ENCODE measurements around the gene BAHD1.

Gene BAHD1

GRCh38 chr15:40440743-40441564 is at the start of gene BAHD1:
Gene BAHD1 (plus strand): TSS chr15:40440953. CDS start chr15:40458465, 17,512 bp downstream.
- no peaks in the 10 kb centered on the region for H3K36me3 ChIP-seq (ENCODE audit: control insufficient read depth in 2 of 2, insufficient read depth in 2 of 2, low read length in 2 of 2)
- peaks cover 6% of the 10 kb centered on the region in 2 donors for H3K27me3 ChIP-seq (ENCODE audit: control insufficient read depth in 1 of 2, insufficient read depth in 2 of 2, low read length in 2 of 2)
- peaks cover 40% of the 10 kb centered on the region for H3K4me1 ChIP-seq (ENCODE audit: control insufficient read depth, insufficient read depth, low read length)
- H3K4me3 ChIP-seq (ENCODE audit: low read length in 2 of 2) = peak within 1 kb of the TSS; percentile 72 to 78
- H3K9ac ChIP-seq (ENCODE audit: low read length in 2 of 2) = peak within 1 kb of the TSS; percentile 61 to 69
- peak within 1 kb of the TSS; percentile 18 for H3K27ac ChIP-seq (ENCODE audit: low read length)
- H3K9me3 ChIP-seq (ENCODE audit: control insufficient read depth in 2 of 2, low read length in 2 of 2) = no peaks in the 10 kb centered on the region

GRCh38 chr15:40392986-40393948 is 47.5 kb upstream of the BAHD1 start:
- Histone ChIP-seq H3K27ac (ENCODE audit: low read length) (no peak overlapping the region), H3K36me3 (ENCODE audit: control insufficient read depth in 2 of 2, insufficient read depth in 2 of 2, low read length in 2 of 2) (peaks cover 14 to 15% of the 10 kb centered on the region in 2 donors), H3K27me3 (ENCODE audit: control insufficient read depth in 1 of 2, insufficient read depth in 2 of 2, low read length in 2 of 2) (no peaks in the 10 kb centered on the region), H3K9me3 (ENCODE audit: control insufficient read depth in 2 of 2, low read length in 2 of 2) (no peaks in the 10 kb centered on the region), H3K4me1 (ENCODE audit: control insufficient read depth, insufficient read depth, low read length) (no peaks in the 10 kb centered on the region), H3K4me3 (ENCODE audit: low read length in 2 of 2) (no peak overlapping the region), H3K9ac (ENCODE audit: low read length in 2 of 2) (no peak overlapping the region)

- H3K9me3 ChIP-seq (ENCODE audit: control insufficient read depth in 2 of 2, low read length in 2 of 2) = no peaks in the 10 kb centered on the region
- no peak overlapping the region for H3K27ac ChIP-seq (ENCODE audit: low read length)
- no peaks in the 10 kb centered on the region for H3K4me1 ChIP-seq (ENCODE audit: control insufficient read depth, insufficient read depth, low read length)
- no peak overlapping the region for H3K9ac ChIP-seq (ENCODE audit: low read length in 2 of 2)
- no peak overlapping the region for H3K4me3 ChIP-seq (ENCODE audit: low read length in 2 of 2)
- peaks cover 5 to 6% of the 10 kb centered on the region in 2 donors for H3K36me3 ChIP-seq (ENCODE audit: control insufficient read depth in 2 of 2, insufficient read depth in 2 of 2, low read length in 2 of 2)
- no peaks in the 10 kb centered on the region for H3K27me3 ChIP-seq (ENCODE audit: control insufficient read depth in 1 of 2, insufficient read depth in 2 of 2, low read length in 2 of 2)
Measured at GRCh38 chr15:40397688-40398412, 42.9 kb upstream of the BAHD1 start.

- no peak overlapping the region for H3K27ac ChIP-seq (ENCODE audit: low read length)
Measured at GRCh38 chr15:40398413-40398873, 42.3 kb upstream of the BAHD1 start.

GRCh38 chr15:40399370-40399769 is 41.4 kb upstream of the BAHD1 start:
- H3K4me3 ChIP-seq (ENCODE audit: low read length in 2 of 2) = no peak overlapping the region
- no peaks in the 10 kb centered on the region for H3K4me1 ChIP-seq (ENCODE audit: control insufficient read depth, insufficient read depth, low read length)
- H3K27me3 ChIP-seq (ENCODE audit: control insufficient read depth in 1 of 2, insufficient read depth in 2 of 2, low read length in 2 of 2) = no peaks in the 10 kb centered on the region
- no peak overlapping the region for H3K27ac ChIP-seq (ENCODE audit: low read length)
- H3K36me3 ChIP-seq (ENCODE audit: control insufficient read depth in 2 of 2, insufficient read depth in 2 of 2, low read length in 2 of 2) = no peaks in the 10 kb centered on the region
- no peak overlapping the region for H3K9ac ChIP-seq (ENCODE audit: low read length in 2 of 2)
- H3K9me3 ChIP-seq (ENCODE audit: control insufficient read depth in 2 of 2, low read length in 2 of 2) = no peaks in the 10 kb centered on the region

More at GRCh38 chr15:40398413-40398873, 42.3 kb upstream of the BAHD1 start:
- Histone ChIP-seq H3K9ac (ENCODE audit: low read length in 2 of 2) (no peak overlapping the region), H3K27me3 (ENCODE audit: control insufficient read depth in 1 of 2, insufficient read depth in 2 of 2, low read length in 2 of 2) (no peaks in the 10 kb centered on the region), H3K4me1 (ENCODE audit: control insufficient read depth, insufficient read depth, low read length) (no peaks in the 10 kb centered on the region), H3K4me3 (ENCODE audit: low read length in 2 of 2) (no peak overlapping the region), H3K9me3 (ENCODE audit: control insufficient read depth in 2 of 2, low read length in 2 of 2) (no peaks in the 10 kb centered on the region), H3K36me3 (ENCODE audit: control insufficient read depth in 2 of 2, insufficient read depth in 2 of 2, low read length in 2 of 2) (peaks cover 4 to 5% of the 10 kb centered on the region in 2 donors)

- Histone ChIP-seq H3K4me3 (ENCODE audit: low read length in 2 of 2) (peak within 1 kb of the TSS; percentile 70 to 93), H3K27me3 (ENCODE audit: control insufficient read depth in 1 of 2, insufficient read depth in 2 of 2, low read length in 2 of 2) (no peaks in the 10 kb centered on the region), H3K36me3 (ENCODE audit: control insufficient read depth in 2 of 2, insufficient read depth in 2 of 2, low read length in 2 of 2) (peaks cover 12 to 14% of the 10 kb centered on the region in 2 donors), H3K4me1 (ENCODE audit: control insufficient read depth, insufficient read depth, low read length) (peaks cover 23% of the 10 kb centered on the region), H3K27ac (ENCODE audit: low read length) (peak within 1 kb of the TSS; percentile 46), H3K9ac (ENCODE audit: low read length in 2 of 2) (peak within 1 kb of the TSS; percentile 63 to 86), H3K9me3 (ENCODE audit: control insufficient read depth in 2 of 2, low read length in 2 of 2) (no peaks in the 10 kb centered on the region)
Measured at GRCh38 chr15:40405501-40406381, 35.0 kb upstream of the BAHD1 start, which contains the start of gene IVD. Gene IVD (plus strand): TSS chr15:40405795. CDS start chr15:40405828, 33 bp downstream.

GRCh38 chr15:40407330-40407990 is 33.3 kb upstream of the BAHD1 start:
- peaks cover 26 to 28% of the 10 kb centered on the region in 2 donors for H3K36me3 ChIP-seq (ENCODE audit: control insufficient read depth in 2 of 2, insufficient read depth in 2 of 2, low read length in 2 of 2)
- no peaks in the 10 kb centered on the region for H3K9me3 ChIP-seq (ENCODE audit: control insufficient read depth in 2 of 2, low read length in 2 of 2)
- peak overlapping the region; percentile 7 to 39 for H3K9ac ChIP-seq (ENCODE audit: low read length in 2 of 2)
- peaks cover 23% of the 10 kb centered on the region for H3K4me1 ChIP-seq (ENCODE audit: control insufficient read depth, insufficient read depth, low read length)
- no peak overlapping the region for H3K27ac ChIP-seq (ENCODE audit: low read length)
- H3K27me3 ChIP-seq (ENCODE audit: control insufficient read depth in 1 of 2, insufficient read depth in 2 of 2, low read length in 2 of 2) = no peaks in the 10 kb centered on the region
- H3K4me3 ChIP-seq (ENCODE audit: low read length in 2 of 2) = no peak overlapping the region

GRCh38 chr15:40409366-40409765 is 31.4 kb upstream of the BAHD1 start:
- Histone ChIP-seq H3K9me3 (ENCODE audit: control insufficient read depth in 2 of 2, low read length in 2 of 2) (no peaks in the 10 kb centered on the region), H3K4me3 (ENCODE audit: low read length in 2 of 2) (no peak overlapping the region), H3K4me1 (ENCODE audit: control insufficient read depth, insufficient read depth, low read length) (peaks cover 23% of the 10 kb centered on the region), H3K36me3 (ENCODE audit: control insufficient read depth in 2 of 2, insufficient read depth in 2 of 2, low read length in 2 of 2) (peaks cover 37 to 39% of the 10 kb centered on the region in 2 donors), H3K27ac (ENCODE audit: low read length) (no peak overlapping the region), H3K27me3 (ENCODE audit: control insufficient read depth in 1 of 2, insufficient read depth in 2 of 2, low read length in 2 of 2) (no peaks in the 10 kb centered on the region), H3K9ac (ENCODE audit: low read length in 2 of 2) (no peak overlapping the region)

- Histone ChIP-seq H3K9me3 (ENCODE audit: control insufficient read depth in 2 of 2, low read length in 2 of 2) (no peaks in the 10 kb centered on the region), H3K27ac (ENCODE audit: low read length) (no peak overlapping the region), H3K4me1 (ENCODE audit: control insufficient read depth, insufficient read depth, low read length) (peaks cover 17% of the 10 kb centered on the region), H3K9ac (ENCODE audit: low read length in 2 of 2) (no peak overlapping the region), H3K27me3 (ENCODE audit: control insufficient read depth in 1 of 2, insufficient read depth in 2 of 2, low read length in 2 of 2) (no peaks in the 10 kb centered on the region), H3K36me3 (ENCODE audit: control insufficient read depth in 2 of 2, insufficient read depth in 2 of 2, low read length in 2 of 2) (peaks cover 48 to 51% of the 10 kb centered on the region in 2 donors), H3K4me3 (ENCODE audit: low read length in 2 of 2) (no peak overlapping the region)
Measured at GRCh38 chr15:40410476-40410875, 30.3 kb upstream of the BAHD1 start.
